Esophagus muscularis mucosa (tissue), 4 donors: ENCODE measurements around the gene GLI3.

Experiments
- EP300 ChIP-seq: sonication (generic); formaldehyde crosslinking; IDR thresholded peaks from one replicate; pipeline ENCODE4 v1.6.1; 2017; ENCODE audit warnings: antibody characterized with exemption
- POLR2A ChIP-seq: fragments of 450-650 bp; IDR thresholded peaks from one replicate; pipeline ENCODE4 v1.6.1; 2017; ENCODE audit warnings: antibody characterized with exemption, moderate library complexity, mild to moderate bottlenecking, low read depth
- POLR2AphosphoS5 ChIP-seq, 2 donors: sonication (generic); formaldehyde crosslinking; IDR thresholded peaks; one replicate each; pipeline ENCODE4 v1.6.1; 2017; ENCODE audit warnings: antibody characterized with exemption in 2 of 2
- TF ChIP-seq, protein P1 (sequence below), 3 experiments: fragments of 200-600 bp in 2 of 3; fragments of 450-650 bp in 1 of 3; sonication (generic) in 2 of 3; IDR thresholded peaks; one replicate each; pipeline ENCODE4 v1.5.1; 2017 to 2019; ENCODE audit warnings: antibody characterized with exemption in 3 of 3, mild to moderate bottlenecking in 2 of 3, moderate library complexity in 1 of 3

DNA sequence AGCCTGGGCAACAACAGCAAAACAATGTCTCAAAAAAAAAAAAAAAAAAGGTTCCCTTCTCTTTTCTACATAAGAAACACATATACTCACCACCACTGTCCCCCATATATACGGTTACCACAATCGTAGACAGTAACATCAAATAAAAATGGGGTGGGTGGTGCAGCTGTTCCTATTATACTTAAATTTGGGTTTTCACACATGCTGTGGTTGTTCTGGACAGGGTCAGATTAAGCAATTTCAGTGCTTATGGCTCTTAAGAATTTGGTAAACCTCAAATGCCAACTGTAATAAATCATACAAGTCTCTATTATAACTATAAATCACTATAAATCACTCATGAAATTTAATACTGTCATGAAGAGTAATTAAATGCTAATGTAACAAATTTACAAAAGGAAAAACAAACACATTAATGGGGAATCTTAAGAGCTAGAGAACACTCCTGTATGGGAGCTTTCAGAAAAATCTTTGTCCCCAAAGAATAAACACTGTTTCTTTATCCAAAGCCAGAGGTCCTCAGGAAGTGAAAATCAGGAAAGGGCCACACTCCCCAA lies 143.6 kb downstream of the GLI3 start:
- TF ChIP-seq POLR2A (no peak), EP300 (no peak), POLR2AphosphoS5 (IDR thresholded peaks at IDR 0.05) (no peak)
- TF ChIP-seq, protein P1, sequence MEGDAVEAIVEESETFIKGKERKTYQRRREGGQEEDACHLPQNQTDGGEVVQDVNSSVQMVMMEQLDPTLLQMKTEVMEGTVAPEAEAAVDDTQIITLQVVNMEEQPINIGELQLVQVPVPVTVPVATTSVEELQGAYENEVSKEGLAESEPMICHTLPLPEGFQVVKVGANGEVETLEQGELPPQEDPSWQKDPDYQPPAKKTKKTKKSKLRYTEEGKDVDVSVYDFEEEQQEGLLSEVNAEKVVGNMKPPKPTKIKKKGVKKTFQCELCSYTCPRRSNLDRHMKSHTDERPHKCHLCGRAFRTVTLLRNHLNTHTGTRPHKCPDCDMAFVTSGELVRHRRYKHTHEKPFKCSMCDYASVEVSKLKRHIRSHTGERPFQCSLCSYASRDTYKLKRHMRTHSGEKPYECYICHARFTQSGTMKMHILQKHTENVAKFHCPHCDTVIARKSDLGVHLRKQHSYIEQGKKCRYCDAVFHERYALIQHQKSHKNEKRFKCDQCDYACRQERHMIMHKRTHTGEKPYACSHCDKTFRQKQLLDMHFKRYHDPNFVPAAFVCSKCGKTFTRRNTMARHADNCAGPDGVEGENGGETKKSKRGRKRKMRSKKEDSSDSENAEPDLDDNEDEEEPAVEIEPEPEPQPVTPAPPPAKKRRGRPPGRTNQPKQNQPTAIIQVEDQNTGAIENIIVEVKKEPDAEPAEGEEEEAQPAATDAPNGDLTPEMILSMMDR (IDR thresholded peaks at IDR 0.05) = no peak
